Nephron (organoid): ENCODE data around the gene UBE2J1.

Source experiments
- H3K27ac Mint-ChIP-seq, 3 experiments: 2 replicates each; pipeline ENCODE4 v1.8.0; 2020; ENCODE audit warnings: mixed read lengths in 3 of 3, mild to moderate bottlenecking in 2 of 3, moderate library complexity in 1 of 3
- H3K27me3 Mint-ChIP-seq: 2 replicates; pipeline ENCODE4 v1.8.0; 2021; ENCODE audit warnings: low read depth, mild to moderate bottlenecking, moderate library complexity, mixed read lengths
- H3K36me3 Mint-ChIP-seq: 2 replicates; pipeline ENCODE4 v1.8.0; 2020; ENCODE audit warnings: low read depth, mixed read lengths
- H3K4me1 Mint-ChIP-seq: 2 replicates; pipeline ENCODE4 v1.8.0; 2020; ENCODE audit warnings: mixed read lengths
- H3K4me3 Mint-ChIP-seq, 3 experiments: 2 replicates each; pipeline ENCODE4 v1.8.0; 2020; ENCODE audit warnings: mild to moderate bottlenecking in 3 of 3, mixed read lengths in 3 of 3, moderate library complexity in 2 of 3
- H3K9me3 Mint-ChIP-seq: 2 replicates; pipeline ENCODE4 v1.8.0; 2020; ENCODE audit warnings: mixed read lengths
- TF ChIP-seq, protein P1 (sequence below), 3 experiments: fragments of 200-600 bp; sonication (generic); IDR thresholded peaks; one replicate each; pipeline ENCODE4 v1.5.0; 2021; ENCODE audit warnings: antibody characterized with exemption in 3 of 3; ENCODE audit not compliant: unreplicated experiment in 3 of 3

UBE2J1 gene

DNA sequence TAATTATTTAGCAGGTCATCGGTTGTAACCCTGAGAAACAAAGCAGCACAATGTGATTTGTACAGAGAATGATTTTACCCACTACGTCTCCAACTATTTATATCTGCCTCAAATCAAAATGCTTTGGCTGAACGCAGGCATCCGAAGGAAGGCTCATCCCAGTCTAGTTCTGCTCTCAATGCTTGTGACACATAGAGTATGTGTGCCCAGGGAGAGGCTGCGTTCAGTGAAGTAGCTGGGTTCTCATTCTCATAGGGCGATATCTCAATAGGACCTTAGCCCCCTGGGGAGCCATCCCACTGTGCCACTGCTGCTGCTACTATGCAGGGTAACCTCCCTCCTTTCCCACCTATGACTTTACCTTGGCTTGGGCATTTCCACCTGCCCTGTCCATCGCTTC lies 37.8 kb downstream of the UBE2J1 start:
- H3K27ac Mint-ChIP-seq = peak overlapping the region in 2 of 3 experiments; percentile 48 to 55
- H3K36me3 Mint-ChIP-seq = peaks cover 26% of the 10 kb centered on the region
- peaks cover 52% of the 10 kb centered on the region for H3K4me1 Mint-ChIP-seq
- TF ChIP-seq, protein P1, sequence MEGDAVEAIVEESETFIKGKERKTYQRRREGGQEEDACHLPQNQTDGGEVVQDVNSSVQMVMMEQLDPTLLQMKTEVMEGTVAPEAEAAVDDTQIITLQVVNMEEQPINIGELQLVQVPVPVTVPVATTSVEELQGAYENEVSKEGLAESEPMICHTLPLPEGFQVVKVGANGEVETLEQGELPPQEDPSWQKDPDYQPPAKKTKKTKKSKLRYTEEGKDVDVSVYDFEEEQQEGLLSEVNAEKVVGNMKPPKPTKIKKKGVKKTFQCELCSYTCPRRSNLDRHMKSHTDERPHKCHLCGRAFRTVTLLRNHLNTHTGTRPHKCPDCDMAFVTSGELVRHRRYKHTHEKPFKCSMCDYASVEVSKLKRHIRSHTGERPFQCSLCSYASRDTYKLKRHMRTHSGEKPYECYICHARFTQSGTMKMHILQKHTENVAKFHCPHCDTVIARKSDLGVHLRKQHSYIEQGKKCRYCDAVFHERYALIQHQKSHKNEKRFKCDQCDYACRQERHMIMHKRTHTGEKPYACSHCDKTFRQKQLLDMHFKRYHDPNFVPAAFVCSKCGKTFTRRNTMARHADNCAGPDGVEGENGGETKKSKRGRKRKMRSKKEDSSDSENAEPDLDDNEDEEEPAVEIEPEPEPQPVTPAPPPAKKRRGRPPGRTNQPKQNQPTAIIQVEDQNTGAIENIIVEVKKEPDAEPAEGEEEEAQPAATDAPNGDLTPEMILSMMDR (IDR thresholded peaks at IDR 0.05; ENCODE audit: unreplicated experiment in 3 of 3) = no peak
- H3K9me3 Mint-ChIP-seq = peaks cover 3% of the 10 kb centered on the region
- H3K27me3 Mint-ChIP-seq = no peaks in the 10 kb centered on the region
- no peak overlapping the region for H3K4me3 Mint-ChIP-seq

DNA sequence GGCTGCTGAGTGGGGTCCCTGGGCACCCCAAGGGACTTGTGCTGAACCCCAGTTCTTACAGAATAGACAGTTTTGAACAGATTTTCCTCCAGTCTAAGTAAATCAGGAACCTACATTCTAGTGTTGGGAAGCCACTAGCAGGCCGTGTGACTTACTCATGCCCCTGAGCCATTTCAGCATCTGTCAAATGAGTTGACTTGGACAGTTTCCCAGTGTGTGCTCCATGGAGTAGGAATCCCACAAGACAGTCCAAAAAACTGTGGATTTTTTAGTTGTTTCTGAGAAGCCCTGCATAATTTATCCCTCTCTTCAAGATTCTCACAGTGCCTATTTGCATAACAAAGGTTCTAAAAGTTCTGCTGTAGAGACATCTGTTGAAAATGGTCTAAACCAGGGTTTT lies 39.5 kb downstream of the UBE2J1 start:
- Mint-ChIP-seq H3K27ac (peak overlapping the region; percentile 96 to 98 (median 98)), H3K36me3 (peaks cover 15% of the 10 kb centered on the region), H3K4me3 (no peak overlapping the region), H3K27me3 (no peaks in the 10 kb centered on the region), H3K4me1 (peaks cover 52% of the 10 kb centered on the region), H3K9me3 (peaks cover under 1% of the 10 kb centered on the region)
- TF ChIP-seq, protein P1 (IDR thresholded peaks at IDR 0.05; ENCODE audit: unreplicated experiment in 3 of 3) = no peak

DNA sequence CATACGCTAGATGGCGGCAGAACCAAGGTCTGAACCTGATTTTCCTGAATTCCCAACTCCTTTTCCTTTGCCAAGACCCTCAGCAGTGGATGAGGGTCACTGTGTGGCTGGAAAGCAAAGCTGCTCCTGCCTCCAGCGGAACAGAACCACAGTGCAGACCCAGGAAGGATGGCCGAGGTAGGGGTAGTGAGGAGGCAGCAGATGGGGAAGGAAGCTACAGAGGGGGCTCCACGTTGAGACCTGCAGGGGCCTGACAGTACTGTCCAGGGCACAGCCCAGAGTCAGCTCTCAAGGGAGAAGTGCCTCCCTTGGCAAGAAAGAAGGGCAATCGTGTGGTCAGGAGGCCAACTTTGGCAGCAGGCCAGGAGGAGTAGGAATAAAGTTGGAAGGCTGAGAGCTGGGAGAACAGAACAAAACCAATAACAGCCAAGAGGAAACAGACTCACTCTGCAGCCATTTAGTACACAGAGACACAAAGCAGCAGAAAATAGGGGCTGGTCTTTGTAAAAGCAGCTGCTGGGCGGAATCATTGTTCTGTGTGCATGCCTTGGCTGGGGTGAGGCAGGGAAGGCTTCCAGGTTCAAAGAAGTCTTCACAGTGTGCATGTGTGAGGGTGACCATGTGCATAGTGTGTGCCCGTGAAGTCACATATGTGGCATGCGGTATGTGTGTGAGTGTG lies 40.5 kb downstream of the UBE2J1 start:
- H3K27me3 Mint-ChIP-seq = no peaks in the 10 kb centered on the region
- H3K4me1 Mint-ChIP-seq = peaks cover 52% of the 10 kb centered on the region
- no peaks in the 10 kb centered on the region for H3K9me3 Mint-ChIP-seq
- peak overlapping the region; percentile 29 to 65 (median 49) for H3K4me3 Mint-ChIP-seq
- peak overlapping the region; percentile 96 to 98 (median 98) for H3K27ac Mint-ChIP-seq
- TF ChIP-seq, protein P1 (IDR thresholded peaks at IDR 0.05; ENCODE audit: unreplicated experiment in 3 of 3) = peak; percentile 55 to 59 (median 59)
- peaks cover 6% of the 10 kb centered on the region for H3K36me3 Mint-ChIP-seq

- Mint-ChIP-seq H3K9me3 (no peaks in the 10 kb centered on the region), H3K4me3 (no peak overlapping the region), H3K27me3 (no peaks in the 10 kb centered on the region), H3K4me1 (peaks cover 52% of the 10 kb centered on the region), H3K27ac (peak overlapping the region; percentile 96 to 98 (median 98)), H3K36me3 (peaks cover 6% of the 10 kb centered on the region)
- TF ChIP-seq, protein P1 (IDR thresholded peaks at IDR 0.05; ENCODE audit: unreplicated experiment in 3 of 3) = no peak
These were observed 41.0 kb downstream of the UBE2J1 start for GRCh38 chr6:89311530-89311852.

DNA sequence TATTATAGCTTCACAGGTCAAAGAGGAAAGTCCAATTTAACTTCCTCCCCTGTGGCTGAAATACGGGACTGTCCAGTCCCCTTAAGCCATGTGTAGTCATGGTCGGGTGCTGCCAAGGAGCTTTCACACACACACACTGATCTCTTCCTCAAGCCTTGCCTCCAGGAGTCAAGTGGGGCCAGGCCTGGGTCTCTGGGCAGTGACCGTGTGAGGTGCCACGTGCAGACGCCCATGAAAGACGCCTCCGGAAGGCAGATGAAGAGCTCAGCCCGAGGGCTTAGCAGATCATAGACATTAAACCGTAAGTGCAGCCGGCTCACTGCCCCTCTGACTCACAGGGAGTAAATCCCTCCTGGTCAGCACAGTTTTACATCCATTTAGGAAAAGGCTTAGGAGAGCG lies 41.6 kb downstream of the UBE2J1 start:
- Mint-ChIP-seq H3K4me3 (no peak overlapping the region), H3K36me3 (peaks cover 3% of the 10 kb centered on the region), H3K9me3 (no peaks in the 10 kb centered on the region)

More for the DNA sequence above, 41.6 kb downstream of the UBE2J1 start:
- Mint-ChIP-seq H3K27me3 (no peaks in the 10 kb centered on the region), H3K27ac (peak overlapping the region; percentile 7 to 98 (median 64)), H3K4me1 (peaks cover 49% of the 10 kb centered on the region)
- TF ChIP-seq, protein P1 (IDR thresholded peaks at IDR 0.05; ENCODE audit: unreplicated experiment in 3 of 3) = no peak
